Activated T-cell treated with anti-CD3 and anti-CD28 coated beads, Interleukin-2, amount 50 U/mL, for 72 hours (primary cell): ENCODE results near the gene MGRN1. TPM values are rescaled to one million over a fixed set of nuclear protein-coding genes. Genes with fewer than 3 reads are reported as not detected.

Experiments used
- ATAC-seq, 2 donors: fragments of 150-1000 bp; cut with Tn5 transposase; replicated peaks in 1 of 2; 2 replicates each; pipeline ENCODE4 v1.10.0; 2021; ENCODE audit warnings: moderate library complexity in 2 of 2, mild to moderate bottlenecking in 1 of 2
- DNase-seq, 2 donors: peaks; one replicate each; pipeline ENCODE4 v3.0.0; 2021 to 2022; ENCODE audit warnings: mixed read lengths in 1 of 2
- H3K27ac Mint-ChIP-seq: one replicate; pipeline ENCODE4 v1.8.0; 2022; ENCODE audit warnings: mild to moderate bottlenecking, moderate library complexity, mixed read lengths
- H3K27me3 Mint-ChIP-seq: one replicate; pipeline ENCODE4 v1.8.0; 2022; ENCODE audit warnings: low read depth, mixed read lengths
- H3K36me3 Mint-ChIP-seq, 2 donors: one replicate each; pipeline ENCODE4 v1.8.0; 2022; ENCODE audit warnings: mixed read lengths in 2 of 2, mild to moderate bottlenecking in 1 of 2; ENCODE audit not compliant: insufficient read depth in 2 of 2
- H3K4me1 Mint-ChIP-seq: one replicate; pipeline ENCODE4 v1.8.0; 2022; ENCODE audit warnings: low read depth, mixed read lengths
- H3K4me3 Mint-ChIP-seq, 2 donors: one replicate each; pipeline ENCODE4 v1.8.0; 2022; ENCODE audit warnings: mild to moderate bottlenecking in 2 of 2, mixed read lengths in 2 of 2, moderate library complexity in 2 of 2
- H3K9me3 Mint-ChIP-seq, 2 donors: one replicate each; pipeline ENCODE4 v1.8.0; 2022; ENCODE audit warnings: mixed read lengths in 2 of 2
- total RNA-seq, 2 donors: library from RNA; stranded (reverse); gene quantifications; one replicate each; pipeline ENCODE4 v1.2.3, GENCODE V29; 2022

MGRN1 gene
- total RNA-seq, 2 donors from 2014 or later: 107 to 116 TPM

DNA sequence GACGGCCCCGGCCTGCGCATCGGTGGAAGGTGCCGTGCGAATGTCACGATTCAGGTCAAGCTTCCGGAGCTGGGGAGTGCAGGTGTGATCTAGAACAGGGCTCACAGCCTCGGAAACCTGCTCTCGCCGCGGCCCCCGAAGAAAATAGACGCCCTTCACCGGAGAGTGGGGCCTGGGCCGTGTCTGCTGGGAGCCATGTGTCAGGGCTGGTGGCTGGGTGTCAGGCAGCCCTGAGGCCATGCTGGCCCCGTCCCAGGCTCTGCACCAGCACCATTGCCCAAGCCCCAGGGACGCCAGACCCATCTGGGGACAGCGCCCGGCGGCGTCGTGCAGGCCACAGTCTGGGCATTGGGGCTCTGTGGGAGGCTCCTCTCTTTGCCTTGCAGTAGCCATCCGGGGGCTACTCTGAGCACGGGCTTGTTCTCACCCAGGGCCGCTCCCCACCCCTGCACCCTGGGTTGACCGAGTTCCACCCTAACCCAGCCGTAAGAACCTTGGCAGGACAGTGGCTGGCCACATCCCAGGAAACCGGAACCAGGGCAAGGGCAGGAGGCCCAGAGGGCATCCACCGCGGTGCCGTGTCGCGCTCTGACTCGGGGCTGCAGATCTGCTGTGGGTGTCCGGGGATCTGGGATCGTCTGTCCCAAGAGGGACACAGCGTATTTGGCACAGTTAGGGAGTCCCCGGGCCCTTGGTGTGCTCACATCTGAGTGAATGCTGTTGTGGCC lies 63.5 kb downstream of the MGRN1 start:
- ATAC-seq (no peak), DNase-seq (no peak)
- no peaks in the 10 kb centered on the region for H3K27me3 Mint-ChIP-seq
- peaks cover 0 to 2% of the 10 kb centered on the region in 2 donors for H3K36me3 Mint-ChIP-seq
- H3K4me1 Mint-ChIP-seq: peaks cover 10% of the 10 kb centered on the region
- H3K27ac Mint-ChIP-seq: no peak overlapping the region
- H3K4me3 Mint-ChIP-seq: no peak overlapping the region
- H3K9me3 Mint-ChIP-seq: no peaks in the 10 kb centered on the region

DNA sequence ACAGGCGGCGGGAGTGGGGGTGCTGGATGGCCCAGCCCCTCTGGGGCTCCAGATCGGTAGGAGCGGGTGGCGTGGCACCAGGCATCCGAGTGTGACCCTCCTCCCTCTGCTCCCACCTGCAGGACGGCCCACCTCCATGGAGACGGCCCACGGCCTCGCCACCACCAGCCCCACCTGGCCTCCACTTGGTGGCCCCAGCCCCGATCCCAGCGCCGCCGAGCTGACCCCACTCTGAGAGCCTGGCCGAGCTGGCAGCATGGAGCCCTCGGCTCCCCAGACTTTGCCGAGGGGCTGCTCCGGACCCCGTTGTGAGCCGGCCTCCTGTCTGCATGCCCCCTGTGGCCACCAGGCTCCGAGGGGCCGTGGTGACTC lies 64.0 kb downstream of the MGRN1 start:
- no peak for DNase-seq
- Mint-ChIP-seq H3K9me3 (no peaks in the 10 kb centered on the region), H3K4me1 (peaks cover 7% of the 10 kb centered on the region)

DNA sequence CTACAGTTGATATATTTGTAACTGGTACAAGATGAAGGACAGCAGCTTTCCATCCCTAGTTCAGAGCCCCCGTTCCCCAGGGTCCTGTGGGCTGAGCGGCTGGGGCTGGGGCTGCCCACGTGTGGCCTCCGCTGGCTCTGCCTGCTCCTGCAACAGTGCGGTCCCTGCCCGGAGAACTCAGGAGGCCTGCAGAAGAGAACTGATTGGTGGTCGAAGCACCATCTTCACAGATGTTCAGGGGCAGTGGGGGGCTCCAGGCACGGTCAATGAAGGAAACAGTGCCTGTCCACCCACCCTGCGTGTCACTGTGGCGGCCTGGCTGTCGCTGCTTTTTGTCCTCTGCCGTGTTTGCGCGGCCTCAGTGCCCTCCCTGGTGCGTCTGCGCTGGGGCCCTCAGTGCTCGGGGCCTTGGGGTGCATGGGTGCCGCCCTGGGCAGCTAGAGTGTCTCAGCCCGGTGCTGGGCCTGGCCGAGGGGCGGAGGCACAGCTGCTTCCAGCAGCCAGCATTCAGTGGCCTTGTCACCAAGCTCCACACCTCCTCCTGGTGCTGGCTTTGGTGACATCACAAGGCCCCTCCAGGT lies 64.6 kb downstream of the MGRN1 start:
- no peaks in the 10 kb centered on the region for H3K9me3 Mint-ChIP-seq
- H3K27ac Mint-ChIP-seq: no peak overlapping the region
- no peak for ATAC-seq
- H3K4me1 Mint-ChIP-seq: peaks cover 7% of the 10 kb centered on the region
- H3K4me3 Mint-ChIP-seq: no peak overlapping the region
- no peak for DNase-seq
- H3K36me3 Mint-ChIP-seq: peaks cover 0 to 2% of the 10 kb centered on the region in 2 donors
- H3K27me3 Mint-ChIP-seq: no peaks in the 10 kb centered on the region

More for the DNA sequence above, 64.0 kb downstream of the MGRN1 start:
- no peaks in the 10 kb centered on the region for H3K27me3 Mint-ChIP-seq
- H3K4me3 Mint-ChIP-seq: no peak overlapping the region
- peaks cover 0 to 2% of the 10 kb centered on the region in 2 donors for H3K36me3 Mint-ChIP-seq
- ATAC-seq: no peak
- no peak overlapping the region for H3K27ac Mint-ChIP-seq

DNA sequence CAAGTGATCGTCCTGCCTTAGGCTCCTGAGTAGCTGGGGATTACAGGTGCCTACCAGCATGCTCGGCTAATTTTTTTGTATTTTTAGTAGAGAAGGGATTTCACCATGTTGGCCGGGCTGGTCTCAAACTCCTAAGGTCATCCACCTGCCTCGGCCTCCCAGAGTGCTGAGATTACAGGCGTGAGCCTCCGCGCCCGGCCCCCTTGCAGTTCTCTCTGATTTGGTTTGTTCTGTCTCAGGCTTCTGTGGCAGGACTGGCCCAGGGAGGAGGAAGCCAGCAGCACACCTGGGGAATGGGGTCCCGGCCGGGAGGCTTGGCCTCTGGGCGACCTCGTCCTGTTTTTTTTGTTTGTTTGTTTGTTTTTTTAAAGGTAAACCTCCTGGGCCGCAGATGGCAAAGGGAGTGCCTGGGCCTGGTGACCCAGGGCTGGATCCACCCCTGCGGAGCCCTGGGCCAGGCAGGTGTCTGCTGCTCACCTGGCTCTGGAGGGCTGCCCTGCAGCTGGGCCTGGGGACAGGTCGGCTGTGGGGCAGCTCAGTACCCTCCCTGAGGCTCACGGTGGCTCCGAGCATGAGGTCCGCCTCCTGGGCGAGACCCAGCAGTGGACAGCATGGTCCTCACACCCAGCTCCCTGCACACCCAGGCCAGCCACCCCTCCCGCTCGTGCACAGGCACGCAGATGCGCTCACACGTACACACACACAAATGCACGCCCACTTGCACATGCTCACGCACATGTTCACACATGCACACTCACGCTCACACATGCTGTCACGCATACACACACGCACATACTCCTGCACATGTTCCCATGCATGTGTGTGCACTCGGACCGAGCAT lies 65.5 kb downstream of the MGRN1 start:
- Mint-ChIP-seq H3K9me3 (no peaks in the 10 kb centered on the region), H3K27me3 (no peaks in the 10 kb centered on the region), H3K4me1 (peaks cover 7% of the 10 kb centered on the region), H3K27ac (no peak overlapping the region), H3K36me3 (peaks cover 0 to 2% of the 10 kb centered on the region in 2 donors), H3K4me3 (no peak overlapping the region)
- DNase-seq (no peak), ATAC-seq (no peak)

DNA sequence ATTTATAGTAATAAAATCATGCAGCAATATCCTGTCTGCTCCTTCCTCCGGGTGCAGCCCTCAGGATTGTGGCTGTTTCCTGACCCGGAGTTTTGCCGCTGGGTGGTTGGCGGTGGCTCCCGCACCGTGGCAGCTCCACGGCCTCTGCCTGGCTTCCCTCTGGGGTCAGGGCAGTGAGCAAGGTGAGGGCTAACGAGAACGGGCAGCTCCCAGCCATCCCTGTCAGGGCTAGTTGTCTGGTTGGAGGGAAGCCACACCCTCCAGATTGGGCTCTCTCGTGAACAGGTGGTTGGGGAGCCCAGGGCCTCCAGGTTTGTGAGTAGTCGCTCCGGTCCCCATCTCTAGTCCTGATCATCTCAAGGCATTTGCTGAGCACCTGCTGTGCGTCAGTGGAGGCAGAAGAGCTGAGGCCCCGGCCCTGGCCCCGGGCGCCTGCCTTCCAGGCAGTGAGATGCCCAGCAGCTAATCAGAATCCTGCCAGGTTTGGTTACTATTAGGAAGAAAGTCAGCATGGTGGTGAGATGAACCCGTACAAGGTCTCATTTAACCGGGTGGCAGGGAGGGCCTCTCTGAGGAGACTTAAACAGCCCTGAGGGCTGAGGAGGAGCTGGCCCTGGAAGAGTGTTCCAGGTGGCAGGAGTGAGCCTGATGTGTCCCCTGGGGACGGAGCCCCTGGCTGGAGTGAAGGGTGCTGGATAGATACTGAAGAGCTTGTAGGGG lies 66.5 kb downstream of the MGRN1 start:
- DNase-seq (no peak), ATAC-seq (no peak)
- H3K36me3 Mint-ChIP-seq: peaks cover 0 to 2% of the 10 kb centered on the region in 2 donors
- no peaks in the 10 kb centered on the region for H3K27me3 Mint-ChIP-seq
- H3K4me3 Mint-ChIP-seq: no peak overlapping the region
- H3K27ac Mint-ChIP-seq: no peak overlapping the region
- H3K4me1 Mint-ChIP-seq: peaks cover 14% of the 10 kb centered on the region
- no peaks in the 10 kb centered on the region for H3K9me3 Mint-ChIP-seq

DNA sequence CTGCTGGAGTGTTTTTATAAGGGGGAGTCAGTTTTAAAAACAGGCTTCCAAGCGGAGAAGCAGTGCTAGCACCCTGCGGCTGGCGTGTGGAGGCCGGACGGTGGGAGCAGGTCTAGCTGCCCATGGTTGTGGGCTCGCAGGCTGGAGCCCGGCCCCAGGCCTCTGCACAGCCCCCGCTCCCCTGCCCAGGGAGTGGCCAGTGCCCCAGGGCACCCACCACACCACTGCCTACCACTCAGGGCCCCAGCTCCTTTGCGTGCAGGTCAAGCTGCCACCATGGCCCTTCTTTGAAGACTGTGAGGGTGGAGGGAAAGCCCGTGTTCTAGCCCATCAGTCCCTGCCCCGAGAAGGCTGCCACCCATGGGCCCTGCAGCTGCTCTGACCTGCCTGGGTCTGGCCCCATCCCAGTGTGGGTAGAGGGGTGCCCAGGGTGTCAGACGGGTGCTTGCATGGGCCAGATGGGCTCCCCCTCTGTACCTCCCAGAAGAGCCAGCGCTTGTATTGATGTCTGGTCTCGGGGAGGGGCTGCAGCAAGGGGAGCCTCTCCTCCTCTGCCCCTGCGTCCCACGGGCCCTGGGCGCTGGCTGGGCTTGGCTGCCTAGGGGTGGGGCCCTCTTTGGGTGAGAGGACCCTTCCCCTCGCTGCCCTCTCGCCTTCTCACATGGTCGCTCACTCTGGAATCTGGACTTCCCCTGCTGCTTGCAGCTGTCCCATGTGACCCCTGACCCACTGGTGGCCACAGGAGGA lies 67.2 kb downstream of the MGRN1 start:
- ATAC-seq (no peak), DNase-seq (no peak)
- Mint-ChIP-seq H3K27me3 (no peaks in the 10 kb centered on the region), H3K4me3 (peak overlapping the region in 1 of 2 donors; percentile 81), H3K9me3 (no peaks in the 10 kb centered on the region), H3K36me3 (peaks cover 0 to 2% of the 10 kb centered on the region in 2 donors), H3K4me1 (peaks cover 14% of the 10 kb centered on the region), H3K27ac (no peak overlapping the region)

DNA sequence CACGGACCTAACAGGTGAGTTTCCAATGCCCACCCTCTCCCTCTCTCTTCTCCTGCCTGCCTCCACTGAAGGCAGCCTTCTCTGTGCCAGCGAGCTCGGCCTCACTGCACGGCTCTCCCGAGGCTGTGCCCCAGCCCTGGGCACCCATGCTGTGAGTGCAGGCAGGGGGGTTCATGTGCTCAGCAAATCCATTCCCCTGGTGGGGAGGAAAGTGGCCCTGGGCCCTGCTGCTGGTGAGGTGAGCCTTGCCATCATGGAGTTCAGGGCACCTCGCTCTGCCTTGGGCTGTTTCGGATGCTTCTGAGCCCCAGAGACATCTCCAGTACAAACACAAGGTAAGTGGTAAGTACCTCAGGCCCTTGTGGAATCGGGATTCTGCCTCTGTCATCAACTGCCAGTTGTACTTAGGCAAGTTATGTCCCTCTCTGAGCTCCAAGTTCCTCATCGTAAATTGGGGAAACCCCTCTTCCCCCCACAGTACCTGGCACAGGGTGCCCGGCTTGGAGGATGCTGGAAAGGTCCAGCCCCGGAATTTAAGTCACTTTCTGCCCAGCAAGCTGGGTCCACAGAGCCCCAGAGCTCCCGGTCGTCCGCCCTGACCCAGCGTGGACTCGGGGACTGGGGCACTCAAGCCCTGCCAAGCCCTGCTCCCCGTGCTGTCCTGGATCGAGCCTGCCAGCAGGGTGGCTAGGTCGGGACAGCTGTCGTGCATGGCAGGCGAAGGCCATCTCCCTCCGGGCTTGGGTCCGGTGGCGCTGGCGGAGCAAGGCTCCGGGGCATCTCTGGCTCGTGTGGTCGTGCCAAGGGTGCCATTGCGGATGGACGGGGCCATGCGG lies 68.1 kb downstream of the MGRN1 start:
- H3K27ac Mint-ChIP-seq: no peak overlapping the region
- peak overlapping the region; percentile 81 to 87 for H3K4me3 Mint-ChIP-seq
- ATAC-seq (peak; percentile 16 to 19), DNase-seq (no peak)
- peaks cover 0 to 1% of the 10 kb centered on the region in 2 donors for H3K36me3 Mint-ChIP-seq
- H3K4me1 Mint-ChIP-seq: peaks cover 14% of the 10 kb centered on the region
- no peaks in the 10 kb centered on the region for H3K27me3 Mint-ChIP-seq
- H3K9me3 Mint-ChIP-seq: no peaks in the 10 kb centered on the region

DNA sequence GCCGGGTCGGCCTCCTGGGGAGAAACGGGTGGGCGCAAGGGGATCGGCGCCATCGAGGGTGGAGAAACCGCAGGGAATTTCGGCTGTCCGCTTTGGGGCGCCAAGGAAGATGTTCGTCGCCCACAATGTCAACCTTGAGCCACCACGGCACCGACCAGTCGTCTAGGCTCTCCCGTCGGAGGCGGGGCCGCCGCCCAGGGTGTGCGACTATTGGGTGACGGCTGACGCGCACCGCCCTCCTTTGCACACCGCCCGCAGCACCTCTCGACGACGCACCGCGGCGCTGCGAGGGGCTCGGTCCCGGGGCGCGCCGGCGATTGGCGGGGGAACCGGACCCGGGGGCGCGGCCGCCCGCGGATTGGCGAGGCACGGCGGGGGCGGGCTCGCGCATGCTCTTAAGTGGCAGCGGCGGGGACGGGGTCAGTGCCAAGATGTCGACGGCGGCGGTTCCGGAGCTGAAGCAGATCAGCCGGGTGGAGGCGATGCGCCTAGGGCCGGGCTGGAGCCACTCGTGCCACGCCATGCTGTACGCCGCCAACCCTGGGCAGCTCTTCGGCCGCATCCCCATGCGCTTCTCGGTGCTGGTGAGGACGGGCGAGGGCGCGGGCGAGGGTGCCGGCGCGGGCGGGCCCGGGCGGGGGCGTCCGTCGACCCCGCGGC lies 68.8 kb downstream of the MGRN1 start, which contains the start of gene NUDT16L1:
Gene NUDT16L1, plus strand, starts transcription at position 267 of the 660 bp plus-strand sequence. Its CDS starts 165 bp downstream, at position 432.
- Mint-ChIP-seq H3K4me3 (peak within 1 kb of the TSS; percentile 81 to 87), H3K9me3 (no peaks in the 10 kb centered on the region), H3K27me3 (no peaks in the 10 kb centered on the region), H3K27ac (peak within 1 kb of the TSS; percentile 73), H3K4me1 (peaks cover 14% of the 10 kb centered on the region), H3K36me3 (no peaks in the 10 kb centered on the region)
- peak; percentile 98 to 99 for DNase-seq
- ATAC-seq: peak; percentile 95 to 96

DNA sequence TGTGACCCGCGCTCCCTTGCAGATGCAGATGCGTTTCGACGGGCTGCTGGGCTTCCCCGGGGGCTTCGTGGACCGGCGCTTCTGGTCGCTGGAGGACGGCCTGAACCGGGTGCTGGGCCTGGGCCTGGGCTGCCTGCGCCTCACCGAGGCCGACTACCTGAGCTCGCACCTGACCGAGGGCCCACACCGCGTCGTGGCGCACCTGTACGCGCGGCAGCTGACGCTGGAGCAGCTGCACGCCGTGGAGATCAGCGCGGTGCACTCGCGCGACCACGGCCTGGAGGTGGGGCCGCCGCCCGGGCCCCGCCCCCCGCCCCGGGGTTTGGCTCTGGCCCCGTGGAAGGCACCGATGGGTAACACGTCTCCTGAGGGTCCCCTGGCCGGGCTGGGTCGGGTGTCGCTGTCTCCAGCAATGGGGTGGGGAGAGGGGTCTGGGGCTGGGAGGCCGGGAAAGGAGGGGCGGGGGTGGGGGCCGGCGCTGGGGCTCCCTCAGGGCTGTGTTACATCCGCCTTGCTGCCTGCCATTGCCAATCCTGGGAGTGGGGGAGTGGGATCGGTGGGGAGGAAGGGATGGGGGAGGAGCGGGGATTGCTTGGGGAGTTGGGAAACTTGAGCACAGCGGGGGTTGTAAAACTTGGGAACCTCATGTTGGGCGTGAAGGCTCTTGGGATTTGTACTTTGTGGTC lies 69.5 kb downstream of the MGRN1 start:
- ATAC-seq (peak; percentile 33 to 37), DNase-seq (peak; percentile 40 to 45)
- Mint-ChIP-seq H3K27me3 (no peaks in the 10 kb centered on the region), H3K4me3 (peak overlapping the region; percentile 72 to 81), H3K4me1 (peaks cover 14% of the 10 kb centered on the region), H3K27ac (peak overlapping the region; percentile 73), H3K9me3 (no peaks in the 10 kb centered on the region), H3K36me3 (no peaks in the 10 kb centered on the region)

DNA sequence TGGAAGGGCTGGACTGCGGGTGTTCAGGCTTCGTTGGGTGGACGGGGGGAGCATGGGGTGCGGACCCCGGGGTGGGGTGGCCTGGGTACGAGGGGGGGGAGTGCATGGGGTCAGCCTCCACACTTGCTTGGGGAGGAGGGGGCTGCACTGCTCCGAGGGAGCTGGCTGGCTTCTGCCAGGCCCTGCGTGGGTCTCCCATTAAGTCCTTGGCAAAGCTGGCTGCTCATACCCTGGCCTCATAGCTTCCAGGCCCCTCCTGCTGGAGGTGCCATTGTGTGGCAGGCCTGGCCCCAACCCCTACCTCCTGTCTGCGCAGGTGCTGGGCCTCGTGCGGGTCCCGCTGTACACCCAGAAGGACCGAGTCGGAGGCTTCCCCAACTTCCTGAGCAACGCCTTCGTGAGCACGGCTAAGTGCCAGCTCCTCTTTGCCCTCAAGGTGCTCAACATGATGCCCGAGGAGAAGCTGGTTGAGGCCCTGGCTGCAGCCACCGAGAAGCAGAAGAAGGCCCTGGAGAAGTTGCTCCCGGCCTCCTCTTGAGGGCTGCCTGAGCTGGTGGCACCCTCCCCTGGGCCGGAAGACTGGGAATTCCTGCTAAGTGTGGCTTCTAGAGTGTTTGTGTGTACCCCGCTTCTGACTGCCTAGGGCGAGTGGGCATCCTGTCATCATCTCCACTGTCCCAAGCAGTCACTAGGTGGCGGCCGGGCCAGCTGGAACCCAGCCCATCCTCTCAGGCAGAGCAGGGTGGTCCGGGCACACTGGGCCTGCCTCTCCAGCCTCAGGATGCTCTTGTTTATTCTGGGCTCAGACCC lies 70.2 kb downstream of the MGRN1 start:
- Mint-ChIP-seq H3K36me3 (peaks cover 0 to 3% of the 10 kb centered on the region in 2 donors), H3K27me3 (no peaks in the 10 kb centered on the region), H3K4me3 (peak overlapping the region; percentile 72 to 81), H3K27ac (peak overlapping the region; percentile 73), H3K4me1 (peaks cover 19% of the 10 kb centered on the region), H3K9me3 (no peaks in the 10 kb centered on the region)
- ATAC-seq (no peak), DNase-seq (no peak)
